Mesenchymal stem cell (in vitro differentiated cells and primary cell): ENCODE data around the gene BCL2L1.

Source experiments
- DNase-seq: peaks from one replicate; pipeline ENCODE4 v3.0.0-alpha.2; 2013
- H2AFZ ChIP-seq: one replicate; pipeline ENCODE4 v1.6.1; 2013; ENCODE audit warnings: low read depth, mild to moderate bottlenecking, control low read depth, inconsistent platforms, low read length, moderate library complexity
- H2AK5ac ChIP-seq: 2 replicates; pipeline ENCODE4 v1.6.1; 2013; ENCODE audit warnings: low read length, moderate library complexity, mild to moderate bottlenecking, inconsistent platforms; ENCODE audit not compliant: severe bottlenecking
- H2BK120ac ChIP-seq: one replicate; pipeline ENCODE4 v1.6.1; 2013; ENCODE audit warnings: low read depth, mild to moderate bottlenecking, inconsistent platforms, low read length, moderate library complexity
- H2BK12ac ChIP-seq, 2 experiments: one replicate each; pipeline ENCODE4 v1.6.1; 2013; ENCODE audit warnings: inconsistent platforms in 2 of 2, low read length in 2 of 2, mild to moderate bottlenecking in 2 of 2, moderate library complexity in 2 of 2, control low read depth in 1 of 2
- H2BK15ac ChIP-seq: one replicate; pipeline ENCODE4 v1.6.1; 2013; ENCODE audit warnings: mild to moderate bottlenecking, low read depth, inconsistent platforms; ENCODE audit not compliant: poor library complexity, severe bottlenecking
- H2BK5ac ChIP-seq: 2 replicates; pipeline ENCODE4 v1.6.1; 2013; ENCODE audit warnings: low read depth, mild to moderate bottlenecking, low read length, control low read depth, inconsistent platforms; ENCODE audit not compliant: poor library complexity, severe bottlenecking
- H3K14ac ChIP-seq, 2 experiments: one replicate each; pipeline ENCODE4 v1.6.1; 2013; ENCODE audit warnings: inconsistent platforms in 2 of 2, low read length in 2 of 2, control low read depth in 1 of 2, mild to moderate bottlenecking in 1 of 2, moderate library complexity in 1 of 2
- H3K18ac ChIP-seq, 2 experiments: one replicate each; pipeline ENCODE4 v1.6.1; 2013; ENCODE audit warnings: inconsistent platforms in 2 of 2, low read length in 2 of 2, control low read depth in 1 of 2, low read depth in 1 of 2, mild to moderate bottlenecking in 1 of 2
- H3K23ac ChIP-seq, 2 experiments: one replicate each; pipeline ENCODE4 v1.6.1; 2013; ENCODE audit warnings: inconsistent platforms in 2 of 2, low read length in 2 of 2, mild to moderate bottlenecking in 2 of 2, moderate library complexity in 2 of 2, control low read depth in 1 of 2
- H3K27ac ChIP-seq: 2 replicates; pipeline ENCODE4 v1.5.1; 2013; ENCODE audit warnings: mild to moderate bottlenecking, moderate library complexity, low read length, control low read depth, inconsistent platforms; ENCODE audit not compliant: poor library complexity, severe bottlenecking
- H3K27me3 ChIP-seq, 2 experiments: 2 replicates each; pipeline versions ENCODE4 v1.6.1 to v1.7.0; 2013; ENCODE audit warnings: low read length in 2 of 2, mild to moderate bottlenecking in 2 of 2, moderate library complexity in 2 of 2, control low read depth in 1 of 2, inconsistent platforms in 1 of 2; ENCODE audit not compliant: control insufficient read depth in 1 of 2, insufficient read depth in 1 of 2
- H3K36me3 ChIP-seq, 2 experiments: 2 replicates each; pipeline versions ENCODE4 v1.6.1 to v1.7.0; 2013; ENCODE audit warnings: low read length in 2 of 2, control low read depth in 1 of 2, inconsistent platforms in 1 of 2, low read depth in 1 of 2, mild to moderate bottlenecking in 1 of 2; ENCODE audit not compliant: insufficient read depth in 2 of 2, control insufficient read depth in 1 of 2
- H3K4ac ChIP-seq, 2 experiments: one replicate each; pipeline ENCODE4 v1.6.1; 2013; ENCODE audit warnings: inconsistent platforms in 2 of 2, low read length in 2 of 2, mild to moderate bottlenecking in 2 of 2, moderate library complexity in 2 of 2, control low read depth in 1 of 2, low read depth in 1 of 2
- H3K4me1 ChIP-seq: 2 replicates; pipeline ENCODE4 v1.6.1; 2013; ENCODE audit warnings: low read depth, low read length, control low read depth; ENCODE audit not compliant: control insufficient read depth, insufficient read depth
- H3K4me2 ChIP-seq: 2 replicates; pipeline ENCODE4 v1.6.1; 2013; ENCODE audit warnings: low read length, mild to moderate bottlenecking, inconsistent platforms; ENCODE audit not compliant: poor library complexity, severe bottlenecking
- H3K4me3 ChIP-seq, 2 experiments: 2 replicates each; pipeline versions ENCODE4 v1.5.1 to v1.7.0; 2013; ENCODE audit warnings: low read length in 2 of 2, mild to moderate bottlenecking in 2 of 2, control low read depth in 1 of 2, low read depth in 1 of 2; ENCODE audit not compliant: insufficient read depth in 1 of 2
- H3K79me1 ChIP-seq: replicated peaks from 2 replicates; pipeline ENCODE4 v1.6.1; 2013; ENCODE audit warnings: mild to moderate bottlenecking, control low read depth, low read length, inconsistent platforms; ENCODE audit not compliant: poor library complexity, severe bottlenecking
- H3K9ac ChIP-seq: 2 replicates; pipeline ENCODE4 v1.7.0; 2013; ENCODE audit warnings: mild to moderate bottlenecking, low read length, moderate library complexity
- H3K9me3 ChIP-seq: 2 replicates; pipeline ENCODE4 v1.7.0; 2013; ENCODE audit warnings: mild to moderate bottlenecking, low read length; ENCODE audit not compliant: control insufficient read depth
- H4K8ac ChIP-seq: one replicate; pipeline ENCODE4 v1.6.1; 2013; ENCODE audit warnings: inconsistent platforms, mild to moderate bottlenecking, low read length, moderate library complexity
- H4K91ac ChIP-seq: one replicate; pipeline ENCODE4 v1.6.1; 2013; ENCODE audit warnings: mild to moderate bottlenecking, low read length, inconsistent platforms
- WGBS: methylation state at CpG from one replicate; pipeline ENCODE4 v1.1.7; 2013; ENCODE audit warnings: mixed read lengths; 5-methylcytosine and 5-hydroxymethylcytosine counted together

The BCL2L1 gene

GRCh38 chr20:31705598-31706597 lies 16.8 kb downstream of the BCL2L1 start:
- Histone ChIP-seq H4K8ac (peak overlapping the region; percentile 5), H3K23ac (peak overlapping the region in 1 of 2 experiments; percentile 36), H3K36me3 (peaks cover 46 to 73% of the 10 kb centered on the region in 2 experiments), H3K9ac (no peak overlapping the region), H2BK5ac (peak overlapping the region; percentile 88), H2BK12ac (no peak overlapping the region), H2AK5ac (peak overlapping the region; percentile 99), H3K27ac (peak overlapping the region; percentile 94), H3K4me3 (no peak overlapping the region), H3K27me3 (no peaks in the 10 kb centered on the region), H2BK120ac (no peak overlapping the region), H3K79me1 (no peaks in the 10 kb centered on the region), H3K4me2 (no peak overlapping the region), H3K4me1 (peaks cover 41% of the 10 kb centered on the region), H2BK15ac (no peak overlapping the region), H3K14ac (no peak overlapping the region), H3K9me3 (no peaks in the 10 kb centered on the region), H3K4ac (no peak overlapping the region), H4K91ac (peak overlapping the region; percentile 5), H2AFZ (no peak overlapping the region), H3K18ac (peak overlapping the region in 1 of 2 experiments; percentile 29)
- 78% methylated on average over 3 of the region's 4 CpGs for WGBS
- DNase-seq: no peak

- no peak for DNase-seq
- Histone ChIP-seq H3K18ac (peak overlapping the region in 1 of 2 experiments; percentile 29), H2AK5ac (peak overlapping the region; percentile 99), H3K27ac (peak overlapping the region; percentile 94), H3K79me1 (no peaks in the 10 kb centered on the region), H2BK12ac (no peak overlapping the region), H4K91ac (no peak overlapping the region), H2BK120ac (no peak overlapping the region), H3K4me3 (no peak overlapping the region), H3K14ac (no peak overlapping the region), H2BK5ac (peak overlapping the region; percentile 88), H3K4ac (no peak overlapping the region), H3K4me2 (no peak overlapping the region), H3K23ac (no peak overlapping the region), H3K9ac (peak overlapping the region; percentile 44), H3K36me3 (peaks cover 47 to 73% of the 10 kb centered on the region in 2 experiments), H3K27me3 (no peaks in the 10 kb centered on the region), H3K9me3 (no peaks in the 10 kb centered on the region), H3K4me1 (peaks cover 37% of the 10 kb centered on the region), H2BK15ac (no peak overlapping the region), H2AFZ (no peak overlapping the region), H4K8ac (no peak overlapping the region)
These were observed 17.5 kb downstream of the BCL2L1 start for GRCh38 chr20:31705191-31705590.

GRCh38 chr20:31704225-31705119 lies 18.2 kb downstream of the BCL2L1 start:
- peak overlapping the region in 1 of 2 experiments; percentile 39 for H3K4ac ChIP-seq

More at GRCh38 chr20:31704225-31705119, 18.2 kb downstream of the BCL2L1 start:
- Histone ChIP-seq H2BK5ac (peak overlapping the region; percentile 94), H3K14ac (no peak overlapping the region), H3K4me1 (peaks cover 38% of the 10 kb centered on the region), H2BK15ac (no peak overlapping the region), H3K27ac (peak overlapping the region; percentile 91), H3K23ac (no peak overlapping the region), H3K36me3 (peaks cover 49 to 76% of the 10 kb centered on the region in 2 experiments), H3K27me3 (no peaks in the 10 kb centered on the region), H3K4me3 (no peak overlapping the region), H4K8ac (no peak overlapping the region), H2BK12ac (peak overlapping the region; percentile 15 to 51), H4K91ac (peak overlapping the region; percentile 30), H3K9me3 (no peaks in the 10 kb centered on the region), H3K79me1 (no peaks in the 10 kb centered on the region), H3K4me2 (no peak overlapping the region), H3K9ac (peak overlapping the region; percentile 44), H3K18ac (peak overlapping the region in 1 of 2 experiments; percentile 15), H2BK120ac (no peak overlapping the region), H2AK5ac (peak overlapping the region; percentile 74), H2AFZ (no peak overlapping the region)
- peak; percentile 50 for DNase-seq
- 71% methylated on average over 10 of the region's 11 CpGs for WGBS
